H1 (cell line): ENCODE results near the gene LAMA3. TPM values are rescaled to one million over a fixed set of nuclear protein-coding genes. Genes with fewer than 3 reads are reported as not detected.

Experiments
- CTCF ChIA-PET: fragments of 300-600 bp; sonication (Branson Sonifier 250); formaldehyde crosslinking; loops from one replicate; lab custom pipeline; 2021; ENCODE audit not compliant: partially characterized antibody; lab: Charles Lee
- POLR2A ChIA-PET: fragments of 300-600 bp; sonication (Branson Sonifier 250); formaldehyde crosslinking; loops from one replicate; lab custom pipeline; 2021; ENCODE audit warnings: inconsistent platforms; ENCODE audit not compliant: partially characterized antibody; lab: Charles Lee
- DNase-seq, 2 experiments: peaks; one replicate each; pipeline versions ENCODE4 v3.0.0 to v3.0.0-alpha.2; 2010 to 2022; ENCODE audit warnings: low spot score in 2 of 2, low read depth in 1 of 2, mixed read lengths in 1 of 2
- FAIRE-seq: peaks from 2 replicates; lab custom pipeline; 2011; peaks lifted over from hg19 to GRCh38; lab: Jason Lieb, UNC
- H2AFZ ChIP-seq: 2 replicates; pipeline ENCODE4 v1.8.1; 2012; ENCODE audit warnings: low read length, inconsistent platforms
- H2AK5ac ChIP-seq: 2 replicates; pipeline ENCODE4 v1.6.1; 2013; ENCODE audit warnings: low read depth, low read length
- H2BK120ac ChIP-seq: replicated peaks from 2 replicates; pipeline ENCODE3; 2013; ENCODE audit warnings: low read depth, low read length, inconsistent platforms
- H2BK12ac ChIP-seq: 2 replicates; pipeline ENCODE4 v1.6.1; 2013; ENCODE audit warnings: low read depth, low read length
- H2BK15ac ChIP-seq: 2 replicates; pipeline ENCODE4 v1.6.1; 2013; ENCODE audit warnings: low read length
- H2BK20ac ChIP-seq: 2 replicates; pipeline ENCODE4 v1.6.1; 2013; ENCODE audit warnings: low read length
- H2BK5ac ChIP-seq: 2 replicates; pipeline ENCODE4 v1.6.1; 2013; ENCODE audit warnings: low read depth, low read length
- H3K14ac ChIP-seq: 2 replicates; pipeline ENCODE4 v1.6.1; 2013; ENCODE audit warnings: inconsistent platforms; ENCODE audit not compliant: insufficient read length
- H3K18ac ChIP-seq: 2 replicates; pipeline ENCODE4 v1.6.1; 2013; ENCODE audit warnings: low read length; ENCODE audit errors: extremely low read depth
- H3K23ac ChIP-seq: 2 replicates; pipeline ENCODE4 v1.6.1; 2013; ENCODE audit warnings: inconsistent platforms; ENCODE audit not compliant: insufficient read length
- H3K23me2 ChIP-seq: 2 replicates; pipeline ENCODE4 v1.6.1; 2013; ENCODE audit warnings: low read depth, low read length
- H3K27ac ChIP-seq: 2 replicates; pipeline ENCODE4 v1.6.1; 2011; ENCODE audit warnings: low read depth, low read length, inconsistent platforms
- H3K27me3 ChIP-seq, 4 experiments: replicated peaks in 1 of 4; 1 replicate in 1 of 4; 2 replicates in 3 of 4; pipeline versions ENCODE4 v1.6.1 to v1.8.1; 2011 to 2013; ENCODE audit warnings: low read length in 3 of 4, mild to moderate bottlenecking in 3 of 4, inconsistent platforms in 2 of 4, mixed read lengths in 2 of 4, moderate library complexity in 1 of 4; ENCODE audit not compliant: control insufficient read depth in 3 of 4, insufficient read depth in 3 of 4; ENCODE audit errors: extremely low read depth in 1 of 4
- H3K36me3 ChIP-seq, 4 experiments: 2 replicates each; pipeline versions ENCODE4 v1.6.1 to v1.8.1; 2011 to 2013; ENCODE audit warnings: mild to moderate bottlenecking in 4 of 4, low read length in 3 of 4, moderate library complexity in 2 of 4, control low read depth in 1 of 4, inconsistent platforms in 1 of 4; ENCODE audit not compliant: insufficient read depth in 4 of 4, control insufficient read depth in 2 of 4
- H3K4ac ChIP-seq: replicated peaks from 2 replicates; pipeline ENCODE3; 2013; ENCODE audit warnings: low read length, low read depth, mixed read lengths, inconsistent platforms; ENCODE audit not compliant: insufficient read length
- H3K4me1 ChIP-seq, 4 experiments: replicated peaks in 1 of 4; 1 replicate in 1 of 4; 2 replicates in 3 of 4; pipeline versions ENCODE4 v1.6.1 to v1.8.1; 2011 to 2013; ENCODE audit warnings: low read length in 3 of 4, inconsistent platforms in 2 of 4, mixed read lengths in 1 of 4; ENCODE audit not compliant: insufficient read depth in 4 of 4, control insufficient read depth in 3 of 4
- H3K4me2 ChIP-seq, 2 experiments: 2 replicates each; pipeline versions ENCODE4 v1.6.1 to v1.8.1; 2011 to 2013; ENCODE audit warnings: low read depth in 2 of 2, low read length in 2 of 2, control low read depth in 1 of 2, inconsistent platforms in 1 of 2, mild to moderate bottlenecking in 1 of 2; ENCODE audit not compliant: insufficient read depth in 1 of 2
- H3K4me3 ChIP-seq, 4 experiments: fragments of 200-600, 300-600 bp in 1 of 4; sonication (generic), shearing (Covaris generic), sonication (Bioruptor Twin) in 1 of 4; 2 replicates each; pipeline versions ENCODE4 v1.5.1 to v1.8.1; 2011 to 2016; ENCODE audit warnings: low read length in 4 of 4, low read depth in 3 of 4, control low read depth in 2 of 4, inconsistent platforms in 2 of 4, mild to moderate bottlenecking in 2 of 4, mixed read lengths in 1 of 4, moderate library complexity in 1 of 4; ENCODE audit not compliant: insufficient read depth in 2 of 4; ENCODE audit errors: extremely low read depth in 1 of 4
- H3K56ac ChIP-seq: replicated peaks from 2 replicates; pipeline ENCODE3; 2013; ENCODE audit warnings: low read depth, mild to moderate bottlenecking, mixed read lengths, low read length, inconsistent platforms; ENCODE audit not compliant: insufficient read length
- H3K79me1 ChIP-seq: 2 replicates; pipeline ENCODE4 v1.6.1; 2013; ENCODE audit warnings: low read depth, low read length, control low read depth
- H3K79me2 ChIP-seq, 2 experiments: 2 replicates each; pipeline versions ENCODE4 v1.6.1 to v1.8.1; 2012 to 2013; ENCODE audit warnings: low read length in 2 of 2, mild to moderate bottlenecking in 2 of 2, inconsistent platforms in 1 of 2; ENCODE audit not compliant: insufficient read depth in 2 of 2, control insufficient read depth in 1 of 2
- H3K9ac ChIP-seq, 4 experiments: replicated peaks in 1 of 4; 1 replicate in 1 of 4; 2 replicates in 3 of 4; pipeline versions ENCODE4 v1.6.1 to v1.8.1; 2011 to 2013; ENCODE audit warnings: low read depth in 3 of 4, low read length in 3 of 4, control low read depth in 2 of 4, mild to moderate bottlenecking in 2 of 4, moderate library complexity in 2 of 4, inconsistent platforms in 1 of 4; ENCODE audit errors: extremely low read depth in 1 of 4
- H3K9me3 ChIP-seq, 2 experiments: 2 replicates each; pipeline versions ENCODE4 v1.6.1 to v1.8.1; 2012 to 2013; ENCODE audit warnings: mild to moderate bottlenecking in 2 of 2, moderate library complexity in 2 of 2, control low read depth in 1 of 2, inconsistent platforms in 1 of 2, low read depth in 1 of 2, low read length in 1 of 2, mixed read lengths in 1 of 2; ENCODE audit not compliant: insufficient read depth in 2 of 2
- H4K20me1 ChIP-seq, 2 experiments: replicated peaks in 1 of 2; 2 replicates each; pipeline versions ENCODE3 to v1.8.1; 2011 to 2013; ENCODE audit warnings: inconsistent platforms in 2 of 2, low read length in 2 of 2, mild to moderate bottlenecking in 1 of 2; ENCODE audit not compliant: insufficient read depth in 2 of 2, control insufficient read depth in 1 of 2
- H4K5ac ChIP-seq: 2 replicates; pipeline ENCODE4 v1.6.1; 2013; ENCODE audit warnings: low read length, low read depth, mixed read lengths, inconsistent platforms; ENCODE audit not compliant: insufficient read length
- H4K8ac ChIP-seq: 2 replicates; pipeline ENCODE4 v1.8.0; 2013; ENCODE audit warnings: mild to moderate bottlenecking, moderate library complexity, low read length, inconsistent platforms; ENCODE audit not compliant: insufficient read depth; ENCODE audit errors: extremely low read depth
- H4K91ac ChIP-seq: replicated peaks from 2 replicates; pipeline ENCODE3; 2013; ENCODE audit warnings: low read length, mixed read lengths, inconsistent platforms; ENCODE audit not compliant: insufficient read length
- GTF2F1 ChIP-seq: IDR thresholded peaks from 2 replicates; pipeline ENCODE4 v1.6.1; 2012; ENCODE audit warnings: low read depth, low read length, improper control_type of control experiment, borderline replicate concordance
- RNF2 ChIP-seq: fragments of 200-900, 300-1000 bp; sonication (generic); IDR thresholded peaks from 2 replicates; pipeline ENCODE4 v1.7.1; 2016; ENCODE audit warnings: borderline replicate concordance, low read depth, mild to moderate bottlenecking, antibody characterized with exemption, low read length; ENCODE audit not compliant: poor library complexity, severe bottlenecking; ENCODE audit errors: missing control alignments
- WGBS, 2 experiments: shearing (Covaris generic) in 1 of 2; methylation state at CpG; one replicate each; pipeline versions ENCODE4 v1.1.6 to v1.1.7; 2013 to 2015; ENCODE audit warnings: low lambda C conversion rate in 2 of 2, mixed read lengths in 2 of 2, inconsistent platforms in 1 of 2, low coverage in 1 of 2, missing lambda C conversion rate in 1 of 2; ENCODE audit not compliant: insufficient replicate concordance in 2 of 2, insufficient coverage in 1 of 2, insufficient read length in 1 of 2; ENCODE audit errors: extremely low coverage in 1 of 2, missing lambda C conversion rate in 1 of 2; 5-methylcytosine and 5-hydroxymethylcytosine counted together
- polyA plus RNA-seq, 7 experiments: library from polyadenylated mRNA; depleted of rRNA in 3 of 7; stranded (reverse) in 5 of 7; unstranded in 2 of 7; fragments of >200 nt in 5 of 7; fragments of 200-250 nt in 2 of 7; gene quantifications; 1 replicate in 5 of 7; 2 replicates in 1 of 7; 4 replicates in 1 of 7; pipeline versions ENCODE4 v1.2.1 to v1.2.3, GENCODE V29; 2011 to 2013; ENCODE audit warnings: missing spikeins in 2 of 7, mixed read lengths in 2 of 7
- total RNA-seq: library from RNA; stranded (reverse); fragmentation: NEBNext Ultra II Directional; extraction: Animal tissue kit (Norgen Biotek cat#: 25700); gene quantifications from 2 replicates; pipeline ENCODE4 v1.2.1, GENCODE V29; 2021

The LAMA3 gene
- total and polyA plus RNA-seq, 2 of the 8 experiments (the other 6 are each of a cell fraction or from before 2014, with no cell fraction given): 0.76 to 5.0 TPM

DNA sequence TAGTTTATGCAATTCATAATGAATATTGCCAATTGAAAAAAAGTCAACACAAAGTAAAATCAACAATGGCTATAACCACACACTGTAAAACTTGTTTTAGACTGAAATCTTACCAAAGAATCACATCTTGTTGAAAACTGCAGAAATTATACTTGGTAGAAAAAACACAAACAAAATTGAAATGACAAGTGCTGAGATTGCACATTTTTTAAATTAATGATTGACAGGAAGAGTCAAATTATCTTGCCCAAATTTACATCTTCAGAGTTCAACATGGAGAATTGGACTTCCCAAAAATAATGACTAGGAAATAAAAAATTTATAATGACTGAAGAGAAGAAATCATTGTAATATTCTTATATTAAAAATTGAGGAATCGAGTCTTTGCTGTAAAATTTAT is 240.7 kb downstream of the LAMA3 start:
- FAIRE-seq: no peak
- TF ChIP-seq GTF2F1 (no peak), RNF2 (no peak)
- Histone ChIP-seq H2AFZ (no peak overlapping the region), H3K9me3 (no peaks in the 10 kb centered on the region), H3K4ac (no peak overlapping the region), H2AK5ac (no peak overlapping the region), H3K56ac (no peak overlapping the region), H2BK12ac (no peak overlapping the region), H2BK120ac (no peak overlapping the region), H3K4me3 (no peak overlapping the region), H3K9ac (no peak overlapping the region), H2BK20ac (no peak overlapping the region), H3K23me2 (no peaks in the 10 kb centered on the region), H3K79me1 (no peaks in the 10 kb centered on the region), H3K18ac (no peak overlapping the region), H4K5ac (no peak overlapping the region), H4K8ac (no peak overlapping the region), H3K27ac (no peak overlapping the region), H3K23ac (no peak overlapping the region), H3K14ac (no peak overlapping the region), H2BK15ac (no peak overlapping the region), H3K27me3 (no peaks in the 10 kb centered on the region), H3K4me2 (no peak overlapping the region), H3K4me1 (no peaks in the 10 kb centered on the region), H3K79me2 (no peaks in the 10 kb centered on the region), H3K36me3 (no peaks in the 10 kb centered on the region), H2BK5ac (no peak overlapping the region), H4K20me1 (no peaks in the 10 kb centered on the region), H4K91ac (no peak overlapping the region)
- 88% methylated on average over 1 of the region's 1 CpG; no CpG with 5 or more reads in 1 of the 2 experiments for WGBS, 2 experiments
- POLR2A ChIA-PET: no interaction called here
- CTCF ChIA-PET: interaction anchor here (0.7 to 3.5 kb wide), 2 partner anchors 11 to 21 kb away, joined by 3 to 13 read pairs; no protein-coding TSS in a partner anchor
- no peak for DNase-seq
